ENCODE data around the gene TATDN3.

GRCh38 chr1:212777151-212777550 is 14.5 kb upstream of the TATDN3 start:
- TF ChIP-seq CTCF (conservative IDR thresholded peaks at IDR 0.05; ENCODE audit: low read length) (no peak), EZH2phosphoT487 (IDR thresholded peaks at IDR 0.05; ENCODE audit: borderline replicate concordance) (no peak)
